ENCODE data around the gene ROGDI. TPM values are rescaled to one million over a fixed set of nuclear protein-coding genes. Genes with fewer than 3 reads are reported as not detected.

Gene ROGDI
- total RNA-seq, 8 experiments from 2014 or later: 19.1 to 45.1 (median 35.4) TPM

DNA sequence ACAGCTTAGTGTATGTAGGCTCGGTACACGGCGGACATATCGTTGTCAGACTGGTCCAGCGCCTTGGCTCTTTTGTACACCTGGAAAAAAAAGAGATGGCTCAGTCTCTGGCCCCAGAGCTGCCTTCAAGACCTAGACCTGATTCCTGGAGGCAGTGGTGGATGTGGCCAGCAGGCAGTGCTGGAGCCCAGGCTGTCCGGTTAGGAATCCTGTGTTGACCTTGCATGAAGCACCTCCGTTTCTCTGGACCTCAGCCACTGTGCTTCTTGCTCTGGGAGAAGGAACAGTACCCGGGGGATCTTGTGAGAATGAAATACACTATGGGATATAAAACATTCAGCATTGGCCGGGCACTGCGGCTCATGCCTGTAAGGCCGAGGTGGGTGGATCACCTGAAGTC is 2.8 kb upstream of the ROGDI start:
- Histone ChIP-seq H3K4me3 (no peak overlapping the region), H3K27ac (no peak overlapping the region), H3K4me1 (replicated peaks in 1 of 2) (peaks cover 9% of the 10 kb centered on the region in 2 donors)
- in situ Hi-C loops (cut with MboI; ENCODE audit: low pct_unique_long_range_greater_than_20kb in 2 of 9, low sequenced_read_pairs in 9 of 9, unreplicated experiment in 9 of 9): no loop called here
- no peak for ATAC-seq (replicated peaks in 6 of 8)
- 89 to 100% (median 94%) methylated on average over 2 to 5 of the region's 11 CpGs; no CpG with 5 or more reads in 4 of the 10 experiments for WGBS, 10 experiments

DNA sequence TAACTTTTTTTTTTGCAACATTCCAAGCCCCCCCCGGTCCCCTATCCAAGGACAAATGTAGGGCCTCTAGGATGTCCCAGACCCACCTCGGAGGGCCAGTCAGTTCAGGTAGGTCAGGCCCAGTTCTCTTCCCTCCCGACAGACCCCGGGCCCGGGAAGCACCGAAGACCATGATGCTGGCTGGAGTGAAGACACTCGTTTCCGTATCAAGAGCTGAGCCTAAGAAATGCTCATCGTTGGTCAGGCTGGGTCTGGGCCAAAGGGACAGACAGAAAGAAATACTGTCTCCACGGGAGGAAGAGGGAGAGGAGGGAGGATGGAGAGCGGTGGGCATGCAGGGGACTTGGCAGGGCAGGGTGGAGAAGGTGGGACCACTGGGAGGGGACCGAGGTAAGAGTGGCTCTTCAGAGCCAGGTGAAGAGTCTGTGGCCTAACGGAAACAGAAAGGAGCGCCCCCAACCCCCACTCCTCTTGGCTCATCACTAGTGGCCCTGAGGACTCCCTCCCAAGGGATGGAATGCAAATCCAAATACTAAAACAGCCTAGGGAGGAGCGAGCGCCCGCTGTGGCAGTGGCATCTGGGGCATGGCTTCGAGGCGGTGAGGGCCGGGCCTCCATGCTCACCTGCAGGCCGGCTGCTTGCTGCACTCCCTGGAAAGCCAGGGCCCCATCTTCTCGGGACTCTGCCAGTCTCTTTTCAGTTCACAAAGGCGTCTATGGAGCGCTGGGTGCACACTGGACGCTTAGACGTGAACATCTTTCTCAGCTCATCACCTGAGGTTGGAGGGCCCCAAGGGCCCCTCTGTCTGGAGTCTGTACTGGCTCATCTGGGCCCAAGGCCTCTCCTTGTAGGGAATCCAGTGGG is 1.7 kb upstream of the ROGDI start:
- Histone ChIP-seq H3K4me1 (replicated peaks in 1 of 2) (peaks cover 9% of the 10 kb centered on the region in 2 donors), H3K27ac (no peak overlapping the region), H3K4me3 (no peak overlapping the region)
- in situ Hi-C loops (cut with MboI; ENCODE audit: low pct_unique_long_range_greater_than_20kb in 2 of 9, low sequenced_read_pairs in 9 of 9, unreplicated experiment in 9 of 9): no loop called here
- WGBS, 10 experiments: 60 to 84% (median 78%) methylated on average over 1 to 15 of the region's 26 CpGs; no CpG with 5 or more reads in 6 of the 10 experiments
- no peak for ATAC-seq (replicated peaks in 6 of 8)

DNA sequence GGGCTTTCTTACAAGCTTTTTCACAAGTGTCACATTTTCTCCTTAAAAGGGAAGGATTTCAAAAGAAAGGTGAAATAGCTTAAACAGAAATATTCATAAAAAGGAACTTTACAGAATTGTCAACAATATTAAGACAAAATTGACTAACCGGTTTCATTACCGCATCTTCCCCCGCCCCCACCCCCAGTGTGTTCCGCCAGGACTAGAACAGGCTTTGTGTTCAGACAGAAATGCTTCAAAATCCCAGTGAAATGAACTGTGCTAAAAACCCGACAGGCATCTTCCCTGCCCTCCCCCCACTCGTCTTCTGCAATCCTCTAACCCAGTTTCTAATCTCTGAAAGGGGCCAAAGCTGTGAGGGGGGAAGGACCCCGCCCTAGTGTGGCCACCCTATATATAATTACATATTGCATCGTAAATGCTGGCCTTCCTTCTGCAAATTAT is 990 bp upstream of the ROGDI start:
- ATAC-seq (replicated peaks in 6 of 8): no peak
- WGBS, 10 experiments: 0 to 60% (median 30%) methylated on average over 1 to 7 of the region's 8 CpGs; no CpG with 5 or more reads in 3 of the 10 experiments
- H3K4me3 ChIP-seq: peak overlapping the region; percentile 58 to 88 (median 70)
- in situ Hi-C loops (cut with MboI; ENCODE audit: low pct_unique_long_range_greater_than_20kb in 2 of 9, low sequenced_read_pairs in 9 of 9, unreplicated experiment in 9 of 9): no loop called here
- H3K27ac ChIP-seq: peak overlapping the region; percentile 89 to 94
- H3K4me1 ChIP-seq (replicated peaks in 1 of 2): peaks cover 9% of the 10 kb centered on the region in 2 donors

DNA sequence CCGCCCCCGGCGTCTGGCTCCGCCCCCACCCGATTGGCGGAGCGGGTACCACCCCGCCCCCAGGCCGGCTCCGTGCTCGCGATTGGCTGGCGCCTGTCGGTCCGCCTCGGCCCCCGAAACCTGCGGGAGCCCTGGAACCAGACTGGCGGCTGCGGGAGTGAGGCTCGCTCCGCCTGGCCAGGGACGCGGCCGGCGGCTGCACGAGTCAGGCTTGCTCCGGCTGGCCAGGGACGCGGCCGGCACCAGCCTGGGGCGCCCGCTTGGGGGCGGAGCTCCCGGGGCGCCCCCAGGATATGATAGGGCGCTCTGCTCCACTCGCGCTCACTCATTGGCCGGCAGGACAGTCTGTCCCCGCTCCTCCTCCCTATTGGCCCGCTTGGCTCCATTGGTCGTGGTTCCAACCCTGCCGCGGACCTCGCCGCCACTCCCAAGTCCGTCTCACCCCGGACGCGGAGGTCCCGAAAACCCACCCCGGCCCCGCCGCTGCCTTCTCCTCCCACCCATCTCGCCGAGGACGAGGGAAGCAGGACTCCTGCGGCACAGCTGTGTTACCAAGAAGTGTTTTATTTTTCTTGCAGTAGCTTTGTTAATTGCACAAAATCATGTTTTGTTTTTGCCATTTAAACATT is 340 bp upstream of the ROGDI start:
- Histone ChIP-seq H3K27ac (peak overlapping the region; percentile 89 to 94), H3K4me1 (replicated peaks in 1 of 2) (peaks cover 9% of the 10 kb centered on the region in 2 donors), H3K4me3 (peak overlapping the region; percentile 58 to 88 (median 70))
- peak; percentile 85 to 93 (median 92) for ATAC-seq (replicated peaks in 6 of 8)
- WGBS, 10 experiments: 0 to 3% (median 0%) methylated on average over 1 to 6 of the region's 59 CpGs; no CpG with 5 or more reads in 6 of the 10 experiments
- in situ Hi-C loops (cut with MboI; ENCODE audit: low pct_unique_long_range_greater_than_20kb in 2 of 9, low sequenced_read_pairs in 9 of 9, unreplicated experiment in 9 of 9): no loop called here

DNA sequence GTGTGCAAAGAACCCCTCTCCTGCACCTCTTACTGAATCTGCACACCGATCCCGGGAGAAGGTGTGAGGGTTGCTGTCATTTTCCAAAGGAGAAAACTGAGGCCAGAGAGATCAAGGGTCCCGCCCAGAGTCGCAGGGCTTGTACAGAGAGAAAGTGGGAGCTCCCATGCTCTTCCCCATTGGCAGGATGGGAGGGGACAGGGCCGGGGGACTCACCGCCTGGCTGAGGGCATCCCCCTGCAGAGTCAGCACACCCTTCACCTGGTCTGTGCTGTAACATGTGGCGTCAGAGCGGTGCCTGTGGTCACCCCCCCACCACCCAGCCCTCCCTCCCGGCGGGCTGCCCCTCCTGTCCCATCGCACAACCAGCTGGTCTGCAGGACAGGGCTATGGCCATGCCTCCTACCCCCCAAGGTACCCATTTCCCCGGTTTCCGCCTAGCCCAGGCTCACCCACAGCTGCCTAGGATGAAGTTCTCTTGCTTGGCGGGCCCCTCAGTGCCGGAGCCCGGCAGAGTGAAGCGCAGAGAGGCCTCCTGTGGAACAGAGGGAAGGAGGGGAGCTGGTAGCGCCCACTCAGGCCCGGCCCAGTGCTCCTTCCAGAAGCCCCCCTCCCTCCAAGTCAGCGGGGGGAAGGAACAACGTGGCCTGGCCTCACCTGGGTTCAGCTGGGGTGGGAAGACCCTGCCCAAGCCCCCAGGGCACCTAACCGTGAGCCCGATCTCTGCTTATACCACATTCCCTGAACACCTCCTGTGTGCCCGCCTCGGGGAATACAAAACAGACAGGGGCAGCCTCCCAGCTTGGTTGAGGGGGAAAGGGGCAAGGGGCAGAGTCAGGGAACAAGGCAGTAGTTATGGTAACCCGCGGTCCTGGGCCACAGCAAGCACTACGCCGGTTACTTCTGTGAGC is 1.1 kb downstream of the ROGDI start:
- ATAC-seq (replicated peaks in 6 of 8): no peak
- peaks cover 9% of the 10 kb centered on the region in 2 donors for H3K4me1 ChIP-seq (replicated peaks in 1 of 2)
- H3K27ac ChIP-seq: peak overlapping the region; percentile 89 to 94
- H3K4me3 ChIP-seq: peak overlapping the region; percentile 58 to 88 (median 70)
- 20 to 76% methylated on average over 2 to 4 of the region's 29 CpGs; no CpG with 5 or more reads in 8 of the 10 experiments for WGBS, 10 experiments
- in situ Hi-C loops (cut with MboI; ENCODE audit: low pct_unique_long_range_greater_than_20kb in 2 of 9, low sequenced_read_pairs in 9 of 9, unreplicated experiment in 9 of 9): no loop called here

DNA sequence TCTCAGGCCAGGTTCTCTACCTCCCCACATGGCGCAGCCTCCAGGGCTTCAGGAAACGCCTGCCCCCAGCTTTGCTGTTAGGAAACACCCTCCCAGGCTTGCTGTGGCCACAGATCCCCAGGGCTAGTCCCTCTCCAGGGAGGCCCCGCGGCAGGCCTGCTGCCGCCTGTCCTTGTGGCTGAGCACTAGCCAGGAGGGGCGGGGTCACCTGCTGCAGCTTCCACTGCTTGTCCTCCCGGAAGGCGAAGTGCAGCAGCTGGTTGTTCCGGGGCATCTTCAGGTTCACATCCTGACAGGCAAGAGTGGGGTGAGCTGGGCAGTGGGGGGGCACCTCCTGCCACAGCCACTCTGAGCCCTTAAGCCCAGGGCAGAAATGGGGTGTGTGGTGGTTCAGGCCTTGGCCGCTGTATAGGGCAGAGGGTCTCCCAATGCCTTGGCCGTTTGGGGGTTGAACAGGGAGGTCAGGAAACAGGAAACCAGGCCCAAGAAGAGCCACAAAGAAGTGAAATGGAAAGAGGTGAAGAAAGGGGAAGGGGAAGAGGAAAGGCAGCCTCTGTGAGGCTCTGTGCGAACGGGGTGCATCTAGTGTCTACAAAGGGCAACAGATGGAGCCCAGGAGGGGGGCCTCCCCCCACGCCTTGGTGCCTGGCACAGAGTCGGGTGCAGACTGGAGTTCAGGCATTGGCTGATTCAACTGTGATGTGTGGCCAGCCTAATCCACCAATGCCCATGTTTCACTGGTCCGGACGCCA is 2.0 kb downstream of the ROGDI start:
- peak in 1 of 8 experiments; percentile 4 for ATAC-seq (replicated peaks in 6 of 8)
- Histone ChIP-seq H3K4me3 (no peak overlapping the region), H3K4me1 (replicated peaks in 1 of 2) (peaks cover 9% of the 10 kb centered on the region in 2 donors), H3K27ac (no peak overlapping the region)
- 70 to 100% (median 78%) methylated on average over 2 to 8 of the region's 17 CpGs; no CpG with 5 or more reads in 5 of the 10 experiments for WGBS, 10 experiments
- in situ Hi-C loops (cut with MboI; ENCODE audit: low pct_unique_long_range_greater_than_20kb in 2 of 9, low sequenced_read_pairs in 9 of 9, unreplicated experiment in 9 of 9): no loop called here

DNA sequence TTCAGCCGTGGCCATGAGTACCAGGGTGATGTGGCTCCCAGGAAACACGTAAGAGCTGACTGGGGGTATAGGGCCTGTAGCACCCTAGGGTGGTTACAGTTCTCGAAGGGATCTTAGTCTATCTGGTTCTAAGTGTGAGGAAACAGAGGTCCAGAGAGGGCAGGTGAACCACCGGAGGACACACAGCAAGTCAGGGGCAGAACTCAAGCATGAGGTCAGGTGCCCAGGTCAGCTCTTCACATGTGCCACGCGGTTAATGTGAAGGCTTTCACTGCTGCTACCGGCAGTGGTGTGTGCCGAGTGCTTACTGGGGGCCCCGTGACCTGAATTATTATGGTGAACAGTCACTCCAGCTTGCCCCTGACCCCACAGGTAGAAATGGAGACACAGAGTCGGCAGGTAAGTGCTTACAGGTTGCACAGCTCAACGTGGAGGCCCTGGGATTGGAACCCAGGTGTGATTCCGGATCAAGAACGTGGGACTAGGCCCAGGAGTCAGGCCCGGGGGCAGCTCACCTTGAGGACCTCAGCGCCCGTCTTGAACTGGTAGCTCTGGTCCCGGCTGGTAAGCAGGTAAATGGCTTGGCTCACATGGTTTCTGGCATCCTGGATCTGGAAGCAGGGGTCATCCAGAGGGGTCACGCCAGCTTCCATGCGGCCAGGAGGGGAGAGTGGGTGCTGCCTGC is 3.1 kb downstream of the ROGDI start:
- H3K4me1 ChIP-seq (replicated peaks in 1 of 2): peaks cover 9% of the 10 kb centered on the region in 2 donors
- in situ Hi-C loops (cut with MboI; ENCODE audit: low pct_unique_long_range_greater_than_20kb in 2 of 9, low sequenced_read_pairs in 9 of 9, unreplicated experiment in 9 of 9): no loop called here
- WGBS, 10 experiments: 90 to 100% (median 93%) methylated on average over 1 to 5 of the region's 19 CpGs; no CpG with 5 or more reads in 5 of the 10 experiments
- no peak overlapping the region for H3K27ac ChIP-seq
- H3K4me3 ChIP-seq: no peak overlapping the region
- no peak for ATAC-seq (replicated peaks in 6 of 8)

DNA sequence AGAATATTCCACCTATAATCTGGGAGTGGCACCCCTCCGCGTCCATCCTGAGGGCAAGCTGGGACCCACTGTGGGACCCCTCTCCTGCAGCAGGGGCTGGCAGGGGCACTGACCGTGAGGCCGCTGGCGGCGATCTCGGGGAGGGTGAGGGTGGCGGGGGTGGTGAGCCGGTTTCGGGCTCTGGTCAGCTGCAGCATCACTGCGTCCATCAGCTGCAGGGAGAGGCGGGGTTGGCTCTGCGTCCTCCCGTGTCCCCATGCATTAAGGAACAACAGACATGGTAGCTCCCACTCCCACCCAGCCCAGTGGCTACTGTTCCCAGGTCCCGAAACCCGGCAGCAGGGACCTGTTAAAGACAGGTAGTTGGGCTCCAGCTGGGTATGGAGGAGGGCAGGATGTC is 4.0 kb downstream of the ROGDI start:
- H3K4me3 ChIP-seq: no peak overlapping the region
- in situ Hi-C loops (cut with MboI; ENCODE audit: low pct_unique_long_range_greater_than_20kb in 2 of 9, low sequenced_read_pairs in 9 of 9, unreplicated experiment in 9 of 9): no loop called here
- no peak for ATAC-seq (replicated peaks in 6 of 8)
- no peak overlapping the region for H3K27ac ChIP-seq
- 100% methylated on average over 1 of the region's 16 CpGs; no CpG with 5 or more reads in 7 of the 10 experiments for WGBS, 10 experiments
- H3K4me1 ChIP-seq (replicated peaks in 1 of 2): peaks cover 7 to 9% of the 10 kb centered on the region in 2 donors

DNA sequence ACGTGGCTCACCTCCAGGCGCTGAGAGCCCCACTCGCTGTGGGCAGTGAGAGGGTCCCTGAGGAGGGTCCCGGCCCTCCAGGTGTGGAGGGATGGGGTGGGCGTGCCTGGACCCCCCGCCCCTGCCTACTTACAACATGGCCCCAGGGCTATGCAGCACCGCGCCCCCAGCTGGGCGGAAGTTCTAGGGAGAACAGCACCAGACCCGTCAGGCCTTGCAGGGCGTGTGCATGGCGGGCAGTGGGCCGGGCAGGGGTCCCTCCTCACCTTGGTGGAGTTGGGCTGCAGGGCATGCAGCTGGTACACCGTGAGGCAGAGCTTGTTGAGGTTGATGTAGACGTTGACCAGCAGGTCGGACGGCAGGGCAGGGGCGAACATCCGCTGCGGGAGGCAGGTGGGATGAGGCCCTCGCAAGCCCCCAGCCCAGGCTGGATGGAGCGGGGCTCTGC is 4.6 kb downstream of the ROGDI start:
- no peak for ATAC-seq (replicated peaks in 6 of 8)
- Histone ChIP-seq H3K27ac (no peak overlapping the region), H3K4me3 (no peak overlapping the region), H3K4me1 (replicated peaks in 1 of 2) (peaks cover 3 to 9% of the 10 kb centered on the region in 2 donors)
- WGBS, 10 experiments: 88 to 93% (median 89%) methylated on average over 3 to 6 of the region's 22 CpGs; no CpG with 5 or more reads in 7 of the 10 experiments
- in situ Hi-C loops (cut with MboI; ENCODE audit: low pct_unique_long_range_greater_than_20kb in 2 of 9, low sequenced_read_pairs in 9 of 9, unreplicated experiment in 9 of 9): no loop called here

DNA sequence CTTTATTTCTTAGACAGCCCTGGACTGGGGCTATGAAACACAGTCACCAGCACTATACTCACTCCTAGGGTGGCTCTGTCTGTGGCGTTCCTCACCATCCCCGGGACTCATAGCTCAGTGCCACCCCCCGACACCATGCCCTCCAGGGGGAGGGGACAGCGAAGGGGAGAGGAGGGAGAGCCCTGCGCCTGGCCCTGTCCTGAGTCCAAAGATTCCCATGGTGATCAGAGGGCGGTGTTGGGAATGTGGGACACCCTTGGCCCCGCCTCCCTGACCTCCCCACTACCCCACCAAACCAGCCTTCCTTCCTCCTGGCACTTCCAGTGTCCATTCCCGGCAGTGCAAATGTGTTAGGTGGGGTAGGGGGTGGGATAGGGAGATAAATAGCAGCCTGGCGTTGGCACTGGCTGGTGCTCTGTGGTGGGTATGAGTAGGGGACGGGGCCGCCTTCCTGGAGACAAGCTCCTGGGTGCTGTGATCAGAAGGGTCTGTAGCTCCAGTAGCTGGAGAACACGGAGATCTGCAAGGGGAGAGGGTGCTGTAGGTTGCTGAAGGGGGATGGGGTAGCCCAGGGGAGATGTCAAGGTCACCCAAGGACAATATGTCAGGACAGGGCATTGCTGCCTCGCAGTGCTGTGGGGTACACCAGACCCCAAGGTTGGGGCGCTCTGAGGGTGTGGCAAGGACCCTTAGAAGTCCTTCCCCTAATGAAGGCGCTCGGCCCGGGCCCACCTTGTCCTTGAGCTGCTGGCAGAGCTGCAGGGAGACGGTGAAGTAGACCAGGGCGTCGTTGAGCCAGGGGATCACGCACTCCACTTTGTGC is 5.2 kb downstream of the ROGDI start:
- no peak for ATAC-seq (replicated peaks in 6 of 8)
- in situ Hi-C loops (cut with MboI; ENCODE audit: low pct_unique_long_range_greater_than_20kb in 2 of 9, low sequenced_read_pairs in 9 of 9, unreplicated experiment in 9 of 9): no loop called here
- 87 to 100% methylated on average over 1 to 3 of the region's 21 CpGs; no CpG with 5 or more reads in 8 of the 10 experiments for WGBS, 10 experiments
- Histone ChIP-seq H3K27ac (no peak overlapping the region), H3K4me1 (replicated peaks in 1 of 2) (peaks cover 3 to 9% of the 10 kb centered on the region in 2 donors), H3K4me3 (no peak overlapping the region)

Data from motor neuron (in vitro differentiated cells).